ENCODE results near the gene EPS8L3. TPM values are rescaled to one million over a fixed set of nuclear protein-coding genes. Genes with fewer than 3 reads are reported as not detected.
"Not testable (repeated sequence)": the region's sequence is repeated elsewhere in the genome, so short reads cannot be mapped to it uniquely, and the experiment has no call there.

EPS8L3 gene
- total RNA-seq, 3 donors from 2014 or later (not counting 1 experiment from before 2014, with no cell fraction given) = 0.47 TPM; not detected in 2

- Histone ChIP-seq H3K4me3 (ENCODE audit: low read length) (no peak overlapping the region), H3K4me1 (ENCODE audit: control insufficient read depth, insufficient read depth, low read length) (no peaks in the 10 kb centered on the region), H3K27me3 (ENCODE audit: control insufficient read depth, insufficient read depth, low read length) (no peaks in the 10 kb centered on the region), H3K9me3 (ENCODE audit: control insufficient read depth, insufficient read depth, low read length) (no peaks in the 10 kb centered on the region), H3K27ac (ENCODE audit: low read length) (no peak overlapping the region), H3K36me3 (ENCODE audit: control insufficient read depth, insufficient read depth, low read length) (no peaks in the 10 kb centered on the region)
- Mint-ChIP-seq H3K4me3 (no peak overlapping the region), H3K36me3 (no peaks in the 10 kb centered on the region), H3K9me3 (no peaks in the 10 kb centered on the region), H3K27ac (no peak overlapping the region), H3K27me3 (ENCODE audit: low read depth in 2 of 2) (peaks cover 14 to 24% of the 10 kb centered on the region in 2 donors), H3K4me1 (no peaks in the 10 kb centered on the region)
- WGBS (ENCODE audit: insufficient coverage) = 79% methylated on average over 6 of the region's 6 CpGs
- ATAC-seq (no peak), DNase-seq (no peak)
- TF ChIP-seq CTCF (IDR thresholded peaks at IDR 0.05) = no peak
- intact Hi-C loops (cut with micrococcal nuclease) = no loop called here
These were observed 12.8 kb downstream of the EPS8L3 start for GRCh38 chr1:109750920-109751319.

- DNase-seq (no peak), ATAC-seq (no peak)
- WGBS (ENCODE audit: insufficient coverage) = 91% methylated on average over 11 of the region's 11 CpGs
- Histone ChIP-seq H3K27ac (ENCODE audit: low read length) (no peak overlapping the region), H3K9me3 (ENCODE audit: control insufficient read depth, insufficient read depth, low read length) (no peaks in the 10 kb centered on the region), H3K36me3 (ENCODE audit: control insufficient read depth, insufficient read depth, low read length) (no peaks in the 10 kb centered on the region), H3K27me3 (ENCODE audit: control insufficient read depth, insufficient read depth, low read length) (no peaks in the 10 kb centered on the region), H3K4me1 (ENCODE audit: control insufficient read depth, insufficient read depth, low read length) (no peaks in the 10 kb centered on the region), H3K4me3 (ENCODE audit: low read length) (no peak overlapping the region)
- Mint-ChIP-seq H3K27me3 (ENCODE audit: low read depth in 2 of 2) (peaks cover 12 to 29% of the 10 kb centered on the region in 2 donors), H3K4me1 (no peaks in the 10 kb centered on the region), H3K4me3 (no peak overlapping the region), H3K36me3 (no peaks in the 10 kb centered on the region), H3K27ac (no peak overlapping the region), H3K9me3 (no peaks in the 10 kb centered on the region)
- no peak for TF ChIP-seq CTCF (IDR thresholded peaks at IDR 0.05)
- intact Hi-C loops (cut with micrococcal nuclease) = no loop called here
These were observed 13.4 kb downstream of the EPS8L3 start for GRCh38 chr1:109750241-109750882.

GRCh38 chr1:109749221-109749620, 14.5 kb downstream of the EPS8L3 start:
- intact Hi-C loops (cut with micrococcal nuclease) = no loop called here
- no peaks in the 10 kb centered on the region for H3K9me3 Mint-ChIP-seq

GRCh38 chr1:109748311-109748710, 15.4 kb downstream of the EPS8L3 start:
- not testable (repeated sequence) for H3K9me3 Mint-ChIP-seq

More at GRCh38 chr1:109749221-109749620, 14.5 kb downstream of the EPS8L3 start:
- Histone ChIP-seq H3K36me3 (ENCODE audit: control insufficient read depth, insufficient read depth, low read length) (no peaks in the 10 kb centered on the region), H3K9me3 (ENCODE audit: control insufficient read depth, insufficient read depth, low read length) (no peaks in the 10 kb centered on the region), H3K27ac (ENCODE audit: low read length) (no peak overlapping the region), H3K4me3 (ENCODE audit: low read length) (no peak overlapping the region), H3K27me3 (ENCODE audit: control insufficient read depth, insufficient read depth, low read length) (no peaks in the 10 kb centered on the region), H3K4me1 (ENCODE audit: control insufficient read depth, insufficient read depth, low read length) (no peaks in the 10 kb centered on the region)
- TF ChIP-seq CTCF (IDR thresholded peaks at IDR 0.05) = no peak
- Mint-ChIP-seq H3K36me3 (no peaks in the 10 kb centered on the region), H3K27me3 (ENCODE audit: low read depth in 2 of 2) (peaks cover 12 to 35% of the 10 kb centered on the region in 2 donors), H3K27ac (no peak overlapping the region), H3K4me1 (no peaks in the 10 kb centered on the region), H3K4me3 (no peak overlapping the region)
- ATAC-seq (no peak), DNase-seq (no peak)

More at GRCh38 chr1:109748311-109748710, 15.4 kb downstream of the EPS8L3 start:
- H3K27ac Mint-ChIP-seq; intact Hi-C loops (cut with micrococcal nuclease); ATAC-seq; H3K27ac ChIP-seq (ENCODE audit: low read length); H3K4me3 ChIP-seq (ENCODE audit: low read length); H3K36me3 ChIP-seq (ENCODE audit: control insufficient read depth, insufficient read depth, low read length); H3K36me3 Mint-ChIP-seq; H3K4me3 Mint-ChIP-seq; H3K9me3 ChIP-seq (ENCODE audit: control insufficient read depth, insufficient read depth, low read length); H3K27me3 ChIP-seq (ENCODE audit: control insufficient read depth, insufficient read depth, low read length); H3K4me1 Mint-ChIP-seq; DNase-seq; H3K4me1 ChIP-seq (ENCODE audit: control insufficient read depth, insufficient read depth, low read length): not testable (repeated sequence)
- H3K27me3 Mint-ChIP-seq (ENCODE audit: low read depth in 2 of 2) = peaks cover 12 to 35% of the 10 kb centered on the region in 2 donors
- 93% methylated on average over 10 of the region's 10 CpGs for WGBS (ENCODE audit: insufficient coverage)

Measured in natural killer cell (primary cell).